HepG2 (cell line): ENCODE measurements around the gene JPT1. TPM values are rescaled to one million over a fixed set of nuclear protein-coding genes. Genes with fewer than 3 reads are reported as not detected.
A peak's percentile ranks its signal among the peaks of the same experiment; 100 is the strongest.

ENCODE experiments used
- ATF1 ChIP-seq: IDR thresholded peaks from 2 replicates; pipeline ENCODE4 v1.6.1; 2016; ENCODE audit warnings: mild to moderate bottlenecking, control low read depth
- ETV5 ChIP-seq: IDR thresholded peaks from 2 replicates; pipeline ENCODE4 v1.6.1; 2018; ENCODE audit warnings: missing biosample characterization, missing genetic modification reagents, inconsistent platforms, borderline replicate concordance
- HOXA3 ChIP-seq: sonication (generic); formaldehyde crosslinking; IDR thresholded peaks from 2 replicates; pipeline ENCODE4 v1.5.0; 2020; ENCODE audit warnings: missing genetic modification reagents
- IRF2 ChIP-seq: IDR thresholded peaks from 2 replicates; pipeline ENCODE4 v1.6.1; 2018; ENCODE audit warnings: missing genetic modification reagents, missing compliant biosample characterization
- MBNL3 ChIP-seq: fragments of 250-450 bp; sonication (Bioruptor Pico); conservative IDR thresholded peaks from 2 replicates; pipeline ENCODE4 v1.8.0; 2022; ENCODE audit warnings: mild to moderate bottlenecking, inconsistent platforms
- NCOA1 ChIP-seq: sonication (generic); formaldehyde crosslinking; IDR thresholded peaks from 2 replicates; pipeline ENCODE4 v1.9.0; 2021; ENCODE audit warnings: missing genetic modification reagents
- NCOA2 ChIP-seq: sonication (generic); formaldehyde crosslinking; IDR thresholded peaks from 2 replicates; pipeline ENCODE4 v1.8.0; 2022; ENCODE audit warnings: inconsistent platforms
- NFKBIZ ChIP-seq: IDR thresholded peaks from 2 replicates; pipeline ENCODE4 v1.6.1; 2018; ENCODE audit warnings: missing genetic modification reagents, missing compliant biosample characterization
- SAP130 ChIP-seq: IDR thresholded peaks from 2 replicates; pipeline ENCODE4 v1.6.1; 2016; ENCODE audit warnings: low read depth
- YEATS2 ChIP-seq: sonication (generic); formaldehyde crosslinking; IDR thresholded peaks from 2 replicates; pipeline ENCODE4 v1.4.0; 2020; ENCODE audit warnings: missing genetic modification reagents, borderline replicate concordance
- ZBTB42 ChIP-seq: sonication (generic); formaldehyde crosslinking; IDR thresholded peaks from 2 replicates; pipeline ENCODE4 v1.5.0; 2020; ENCODE audit warnings: mild to moderate bottlenecking, missing genetic modification reagents
- ZBTB7A ChIP-seq: sonication (generic); formaldehyde crosslinking; IDR thresholded peaks from 2 replicates; pipeline ENCODE4 v1.8.0; 2022; ENCODE audit warnings: mild to moderate bottlenecking, missing genetic modification reagents
- ZMYM2 ChIP-seq: sonication (generic); formaldehyde crosslinking; IDR thresholded peaks from 2 replicates; pipeline ENCODE4 v1.8.0; 2022; ENCODE audit warnings: mild to moderate bottlenecking, missing genetic modification reagents
- ZNF225 ChIP-seq: sonication (generic); formaldehyde crosslinking; IDR thresholded peaks from 2 replicates; pipeline ENCODE4 v1.4.0; 2020; ENCODE audit warnings: mild to moderate bottlenecking, missing genetic modification reagents
- ZNF276 ChIP-seq: sonication (generic); formaldehyde crosslinking; IDR thresholded peaks from 2 replicates; pipeline ENCODE4 v1.4.0; 2020; ENCODE audit warnings: mild to moderate bottlenecking, low read depth, missing genetic modification reagents
- ZNF574 ChIP-seq: sonication (generic); formaldehyde crosslinking; IDR thresholded peaks from 2 replicates; pipeline ENCODE4 v1.4.0; 2020; ENCODE audit warnings: missing genetic modification reagents
- ZNF646 ChIP-seq: sonication (generic); formaldehyde crosslinking; IDR thresholded peaks from 2 replicates; pipeline ENCODE4 v1.9.0; 2021; ENCODE audit warnings: mild to moderate bottlenecking, missing genetic modification reagents
- ZZZ3 ChIP-seq: sonication (generic); formaldehyde crosslinking; IDR thresholded peaks from 2 replicates; pipeline ENCODE4 v1.4.0; 2020; ENCODE audit warnings: missing genetic modification reagents, mild to moderate bottlenecking, borderline replicate concordance
- polyA plus RNA-seq, 8 experiments: library from polyadenylated mRNA; depleted of rRNA in 3 of 8; stranded (reverse) in 7 of 8; unstranded in 1 of 8; fragments of >200 nt; fragmentation: Illumina TruSeq in 4 of 8; extraction: Trizol in 4 of 8; gene quantifications; 2 replicates each; pipeline versions ENCODE4 v1.2.1 to v1.2.3, GENCODE V29; 2011 to 2016; ENCODE audit warnings: low read depth in 4 of 8, missing spikeins in 1 of 8, mixed read lengths in 1 of 8; ENCODE audit not compliant: insufficient read depth in 1 of 8
- total RNA-seq, 5 experiments: library from RNA; depleted of rRNA; stranded (reverse); fragments of >200 nt; fragmentation: Illumina TruSeq; extraction: Trizol; gene quantifications; 2 replicates each; pipeline ENCODE4 v1.2.3, GENCODE V29; 2016; ENCODE audit warnings: low read depth in 1 of 5

JPT1 gene
- total and polyA plus RNA-seq, 2 of the 13 experiments (the other 11 are each of a cell fraction or from before 2014, with no cell fraction given), result 43.3 to 256 TPM

GRCh38 chr17:75087558-75088453 is 66.5 kb downstream of the JPT1 start, which contains the start of gene SLC16A5 (continued):
- TF ChIP-seq ZNF646 (CRISPR knock-in tag) (0 out of 2 replicates have a peak, but pooled peaks have one; percentile 17), ETV5 (CRISPR knock-in tag) (peak; percentile 90), NCOA1 (CRISPR knock-in tag) (no peak), NFKBIZ (CRISPR knock-in tag) (no peak), ATF1 (CRISPR knock-in tag) (no peak), ZZZ3 (CRISPR knock-in tag) (no peak; the same call in 1 of the 2 replicates), ZMYM2 (CRISPR knock-in tag) (no peak), HOXA3 (peak; percentile 51; the same call in 1 of the 2 replicates), MBNL3 (CRISPR knock-in tag) (no peak), SAP130 (peak; percentile 90), IRF2 (CRISPR knock-in tag) (peak; percentile 59; the same call in 1 of the 2 replicates), ZNF574 (CRISPR knock-in tag) (peak; percentile 27; the same call in 1 of the 2 replicates), ZNF276 (CRISPR knock-in tag) (0 out of 2 replicates have a peak, but pooled peaks have one; percentile 5), ZNF225 (CRISPR knock-in tag) (no peak), ZBTB42 (CRISPR knock-in tag) (no peak), ZBTB7A (peak; percentile 45), NCOA2 (CRISPR knock-in tag) (0 out of 2 replicates have a peak, but pooled peaks have one; percentile 23), YEATS2 (CRISPR knock-in tag) (peak; percentile 58; the same call in 1 of the 2 replicates)
